Urinary bladder (tissue), 4 donors: ENCODE results near the gene CLEC2L. TPM values are rescaled to one million over a fixed set of nuclear protein-coding genes. Genes with fewer than 3 reads are reported as not detected.

Source experiments
- DNase-seq: peaks from one replicate; pipeline ENCODE4 v3.0.0-alpha.2; 2015; ENCODE audit errors: extremely low spot score
- H3K27ac ChIP-seq: one replicate; pipeline ENCODE4 v1.5.1; 2013; ENCODE audit warnings: low read depth, mild to moderate bottlenecking, moderate library complexity
- H3K36me3 ChIP-seq: one replicate; pipeline ENCODE4 v1.6.1; 2013; ENCODE audit warnings: mild to moderate bottlenecking, moderate library complexity; ENCODE audit not compliant: insufficient read depth
- H3K4me1 ChIP-seq: one replicate; pipeline ENCODE4 v1.6.1; 2013; ENCODE audit warnings: mild to moderate bottlenecking, moderate library complexity; ENCODE audit not compliant: insufficient read depth
- H3K4me3 ChIP-seq: one replicate; pipeline ENCODE4 v1.5.1; 2013; ENCODE audit warnings: low read depth, low read length
- WGBS: extraction: QIAGEN DNeasy Blood & Tissue Kit; methylation state at CpG from one replicate; pipeline ENCODE4 v1.1.7; 2013; 5-methylcytosine and 5-hydroxymethylcytosine counted together
- polyA plus RNA-seq: library from polyadenylated mRNA; stranded (reverse); fragments of 200-250 nt; gene quantifications from one replicate; pipeline ENCODE4 v1.2.3, GENCODE V29; 2013
- total RNA-seq: library from RNA; depleted of rRNA; stranded (reverse); fragments of >200 nt; gene quantifications from one replicate; pipeline ENCODE4 v1.2.3, GENCODE V29; 2014
- donor health status: healthy with polysubstance abuse.
- donor health status: healthy.

CLEC2L gene
- total RNA-seq, result 0.32 TPM
- 0.08 TPM for polyA plus RNA-seq

GRCh38 chr7:139523199-139523941 is at the start of gene CLEC2L:
Gene CLEC2L (plus strand): TSS chr7:139523685. CDS start chr7:139523928, 243 bp downstream.
- Histone ChIP-seq H3K36me3 (no peaks in the 10 kb centered on the region), H3K4me1 (no peaks in the 10 kb centered on the region), H3K4me3 (peak within 1 kb of the TSS; percentile 45), H3K27ac (no peak within 1 kb of the TSS)
- WGBS, result 2% methylated on average over 75 of the region's 75 CpGs
- no peak for DNase-seq

- no peak for DNase-seq
- Histone ChIP-seq H3K27ac (no peak overlapping the region), H3K4me1 (peaks cover 1% of the 10 kb centered on the region), H3K36me3 (no peaks in the 10 kb centered on the region), H3K4me3 (no peak overlapping the region)
- WGBS, result 93% methylated on average over 8 of the region's 8 CpGs
These were observed 47.3 kb upstream of the CLEC2L start for GRCh38 chr7:139476139-139476538.

GRCh38 chr7:139476891-139477290 is 46.6 kb upstream of the CLEC2L start:
- Histone ChIP-seq H3K36me3 (no peaks in the 10 kb centered on the region), H3K4me3 (no peak overlapping the region), H3K4me1 (peaks cover 1% of the 10 kb centered on the region), H3K27ac (no peak overlapping the region)
- no peak for DNase-seq
- 88% methylated on average over 6 of the region's 6 CpGs for WGBS

- no peaks in the 10 kb centered on the region for H3K4me1 ChIP-seq
These were observed 43.9 kb upstream of the CLEC2L start for GRCh38 chr7:139479620-139480019.

GRCh38 chr7:139481364-139481763 is 42.1 kb upstream of the CLEC2L start:
- no peak overlapping the region for H3K27ac ChIP-seq
- no peaks in the 10 kb centered on the region for H3K36me3 ChIP-seq
- 79% methylated on average over 4 of the region's 4 CpGs for WGBS
- no peak overlapping the region for H3K4me3 ChIP-seq
- DNase-seq, result no peak
- H3K4me1 ChIP-seq, result no peaks in the 10 kb centered on the region

More at GRCh38 chr7:139479620-139480019, 43.9 kb upstream of the CLEC2L start:
- H3K4me3 ChIP-seq, result no peak overlapping the region
- 46% methylated on average over 4 of the region's 4 CpGs for WGBS
- H3K36me3 ChIP-seq, result no peaks in the 10 kb centered on the region
- DNase-seq, result no peak
- H3K27ac ChIP-seq, result no peak overlapping the region

- Histone ChIP-seq H3K4me1 (no peaks in the 10 kb centered on the region), H3K27ac (no peak overlapping the region), H3K36me3 (no peaks in the 10 kb centered on the region), H3K4me3 (no peak overlapping the region)
- 64% methylated on average over 8 of the region's 8 CpGs for WGBS
- no peak for DNase-seq
These were observed 41.4 kb upstream of the CLEC2L start for GRCh38 chr7:139482122-139482521.

GRCh38 chr7:139482662-139483466 is 40.6 kb upstream of the CLEC2L start:
- no peak for DNase-seq
- Histone ChIP-seq H3K4me3 (peak overlapping the region; percentile 19), H3K4me1 (no peaks in the 10 kb centered on the region), H3K27ac (no peak overlapping the region), H3K36me3 (no peaks in the 10 kb centered on the region)
- WGBS, result 2% methylated on average over 90 of the region's 90 CpGs

GRCh38 chr7:139487366-139488080 is 36.0 kb upstream of the CLEC2L start:
- DNase-seq, result no peak
- 79% methylated on average over 5 of the region's 5 CpGs for WGBS
- no peak overlapping the region for H3K4me3 ChIP-seq
- H3K4me1 ChIP-seq, result no peaks in the 10 kb centered on the region
- H3K27ac ChIP-seq, result no peak overlapping the region
- H3K36me3 ChIP-seq, result no peaks in the 10 kb centered on the region

- no peaks in the 10 kb centered on the region for H3K4me1 ChIP-seq
- no peak for DNase-seq
- no peak overlapping the region for H3K4me3 ChIP-seq
- no peaks in the 10 kb centered on the region for H3K36me3 ChIP-seq
- WGBS, result 49% methylated on average over 4 of the region's 4 CpGs
- H3K27ac ChIP-seq, result no peak overlapping the region
These were observed 34.7 kb upstream of the CLEC2L start for GRCh38 chr7:139488810-139489209.

- H3K4me3 ChIP-seq, result no peak overlapping the region
- DNase-seq, result no peak
- no peaks in the 10 kb centered on the region for H3K36me3 ChIP-seq
- WGBS, result 68% methylated on average over 5 of the region's 5 CpGs
- H3K27ac ChIP-seq, result no peak overlapping the region
- H3K4me1 ChIP-seq, result no peaks in the 10 kb centered on the region
These were observed 33.4 kb upstream of the CLEC2L start for GRCh38 chr7:139490130-139490529.

- H3K36me3 ChIP-seq, result no peaks in the 10 kb centered on the region
- DNase-seq, result no peak
- no peak overlapping the region for H3K27ac ChIP-seq
- H3K4me3 ChIP-seq, result no peak overlapping the region
- WGBS, result 78% methylated on average over 1 of the region's 1 CpG
- no peaks in the 10 kb centered on the region for H3K4me1 ChIP-seq
These were observed 31.2 kb upstream of the CLEC2L start for GRCh38 chr7:139492293-139492692.

GRCh38 chr7:139494835-139495579 is 28.5 kb upstream of the CLEC2L start:
- H3K4me1 ChIP-seq, result no peaks in the 10 kb centered on the region
- H3K4me3 ChIP-seq, result no peak overlapping the region
- no peak for DNase-seq
- no peak overlapping the region for H3K27ac ChIP-seq
- WGBS, result 63% methylated on average over 5 of the region's 5 CpGs
- H3K36me3 ChIP-seq, result no peaks in the 10 kb centered on the region

GRCh38 chr7:139495580-139496125 is 27.8 kb upstream of the CLEC2L start:
- no peaks in the 10 kb centered on the region for H3K36me3 ChIP-seq
- whole genome bisulfite sequencing, result 86% methylated on average over 8 of the region's 8 CpGs

More at GRCh38 chr7:139495580-139496125, 27.8 kb upstream of the CLEC2L start:
- DNase-seq, result no peak
- Histone ChIP-seq H3K4me1 (no peaks in the 10 kb centered on the region), H3K27ac (no peak overlapping the region), H3K4me3 (no peak overlapping the region)
